IPS-18c (cell line): ENCODE measurements around the gene TAPBPL.
A peak's percentile ranks its signal among the peaks of the same experiment; 100 is the strongest.
"Not testable (repeated sequence)": the region's sequence is repeated elsewhere in the genome, so short reads cannot be mapped to it uniquely, and the experiment has no call there.

Experiments used
- H3K4me3 ChIP-seq: 2 replicates; pipeline ENCODE4 v1.7.0; 2013; ENCODE audit warnings: low read depth, mild to moderate bottlenecking, low read length, moderate library complexity; ENCODE audit not compliant: insufficient read depth
- H3K9me3 ChIP-seq: one replicate; pipeline ENCODE4 v1.6.1; 2013; ENCODE audit warnings: mild to moderate bottlenecking, low read length, moderate library complexity; ENCODE audit not compliant: control insufficient read depth, insufficient read depth

Gene TAPBPL, protein sequence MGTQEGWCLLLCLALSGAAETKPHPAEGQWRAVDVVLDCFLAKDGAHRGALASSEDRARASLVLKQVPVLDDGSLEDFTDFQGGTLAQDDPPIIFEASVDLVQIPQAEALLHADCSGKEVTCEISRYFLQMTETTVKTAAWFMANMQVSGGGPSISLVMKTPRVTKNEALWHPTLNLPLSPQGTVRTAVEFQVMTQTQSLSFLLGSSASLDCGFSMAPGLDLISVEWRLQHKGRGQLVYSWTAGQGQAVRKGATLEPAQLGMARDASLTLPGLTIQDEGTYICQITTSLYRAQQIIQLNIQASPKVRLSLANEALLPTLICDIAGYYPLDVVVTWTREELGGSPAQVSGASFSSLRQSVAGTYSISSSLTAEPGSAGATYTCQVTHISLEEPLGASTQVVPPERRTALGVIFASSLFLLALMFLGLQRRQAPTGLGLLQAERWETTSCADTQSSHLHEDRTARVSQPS

DNA sequence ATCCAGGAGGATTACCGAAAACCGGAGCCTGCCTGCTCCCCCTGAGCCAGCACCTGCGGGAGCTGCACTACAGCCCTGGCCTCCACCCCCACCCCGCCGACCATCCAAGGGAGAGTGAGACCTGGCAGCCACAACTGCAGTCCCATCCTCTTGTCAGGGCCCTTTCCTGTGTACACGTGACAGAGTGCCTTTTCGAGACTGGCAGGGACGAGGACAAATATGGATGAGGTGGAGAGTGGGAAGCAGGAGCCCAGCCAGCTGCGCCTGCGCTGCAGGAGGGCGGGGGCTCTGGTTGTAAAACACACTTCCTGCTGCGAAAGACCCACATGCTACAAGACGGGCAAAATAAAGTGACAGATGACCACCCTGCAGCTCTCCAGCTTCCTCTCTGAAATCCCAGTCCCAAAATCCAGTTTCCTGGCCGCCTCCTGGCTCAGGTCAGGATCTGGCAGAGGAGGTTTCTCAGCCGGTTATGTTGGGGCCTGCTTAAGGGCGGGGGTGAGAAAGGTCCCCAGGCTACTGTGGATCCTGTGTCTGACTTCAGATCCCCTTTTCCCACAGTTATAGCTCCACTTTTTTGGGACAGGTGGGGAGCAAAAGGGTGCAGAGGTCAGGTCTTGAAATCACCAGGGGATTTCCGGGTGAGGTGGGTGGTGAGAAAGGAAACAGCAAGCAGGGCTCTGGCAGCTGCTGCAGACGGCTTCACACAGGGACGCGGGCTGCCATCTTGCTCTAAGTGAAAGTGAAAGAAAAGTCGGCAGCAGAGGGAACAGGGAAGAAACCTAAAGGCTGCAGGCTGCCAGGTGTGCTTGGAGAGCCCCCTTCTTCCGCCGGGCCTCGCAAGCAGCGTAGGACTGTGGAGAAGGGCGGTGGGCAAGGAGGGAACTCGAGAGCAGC, at the start of gene TAPBPL:
Gene TAPBPL, plus strand, starts transcription at position 695 of the 897 bp plus-strand sequence. CDS start 207 bp downstream, outside the sequence.
- Histone ChIP-seq H3K9me3 (no peaks in the 10 kb centered on the region), H3K4me3 (peak within 1 kb of the TSS; percentile 38)

DNA sequence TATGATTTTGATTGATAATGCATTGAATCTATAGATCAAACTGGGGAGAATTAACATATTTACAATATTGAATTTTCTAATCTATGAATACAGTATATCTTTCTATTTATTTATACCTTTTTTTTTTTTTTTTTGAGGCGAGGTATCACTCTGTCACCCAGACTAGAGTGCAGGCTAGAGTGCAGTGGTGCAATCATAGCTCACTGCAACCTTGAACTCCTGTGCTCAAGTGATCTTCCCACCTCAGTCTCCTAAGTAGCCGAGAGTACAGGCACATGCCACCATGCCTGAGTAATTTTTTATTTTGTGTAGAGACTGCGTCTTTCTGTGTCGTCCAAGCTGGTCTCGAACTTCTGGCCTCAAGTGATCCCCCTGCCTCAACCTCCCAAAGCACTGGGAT, 47.5 kb upstream of the TAPBPL start:
- Histone ChIP-seq H3K4me3 (no peak overlapping the region), H3K9me3 (no peaks in the 10 kb centered on the region)

DNA sequence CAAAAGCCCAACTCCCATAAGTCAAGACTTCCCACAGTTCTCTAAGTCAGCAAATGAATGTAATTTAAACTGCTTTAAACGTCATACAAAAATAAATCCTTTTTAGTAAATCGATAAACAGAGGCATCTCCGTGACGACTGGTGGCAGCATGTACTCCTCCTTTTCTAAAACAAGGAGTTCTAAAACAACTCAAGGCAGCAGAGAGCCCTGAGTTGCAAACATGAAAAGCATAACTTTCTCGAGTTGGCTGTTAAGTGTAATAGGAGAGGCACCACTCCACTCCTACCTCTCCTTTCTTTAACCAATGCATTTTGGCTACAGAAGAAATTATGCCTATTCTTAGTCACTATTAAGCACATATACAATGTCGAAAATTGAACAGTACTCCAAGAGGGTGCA, 45.9 kb upstream of the TAPBPL start:
- Histone ChIP-seq H3K4me3 (no peak overlapping the region), H3K9me3 (no peaks in the 10 kb centered on the region)

DNA sequence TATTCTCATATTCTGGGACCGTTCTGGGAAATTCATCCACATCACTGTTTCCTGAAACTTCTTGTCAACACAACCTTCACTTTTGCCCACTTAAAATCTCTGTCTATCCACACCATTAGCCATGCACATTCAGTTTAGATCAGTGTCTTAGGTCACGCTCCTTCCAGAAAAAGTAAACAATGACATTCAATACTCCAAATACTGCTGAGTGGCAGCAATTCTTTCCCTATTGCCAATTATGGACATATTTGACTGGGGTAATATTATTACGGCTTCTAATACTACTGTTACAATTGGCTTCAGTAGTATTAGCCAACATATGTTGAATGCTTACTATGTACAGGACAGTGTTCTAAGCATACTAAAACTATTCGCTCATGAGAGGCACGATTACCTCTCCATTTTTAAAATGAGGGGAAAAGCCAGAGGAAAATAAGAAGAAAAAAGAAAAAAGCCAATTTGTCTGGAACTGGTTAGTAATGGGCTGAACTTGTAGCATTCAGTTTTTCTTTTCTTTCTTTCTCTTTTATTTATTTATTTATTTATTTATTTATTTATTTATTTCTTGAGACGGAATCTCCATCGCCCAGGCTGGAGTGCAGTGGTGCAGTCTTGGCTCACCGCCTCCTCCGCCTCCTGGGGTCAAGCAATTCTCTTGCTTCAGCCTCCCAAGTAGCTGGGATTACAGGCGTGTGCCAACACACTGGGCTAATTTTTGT, 44.4 kb upstream of the TAPBPL start:
- Histone ChIP-seq H3K9me3 (no peaks in the 10 kb centered on the region), H3K4me3 (no peak overlapping the region)

DNA sequence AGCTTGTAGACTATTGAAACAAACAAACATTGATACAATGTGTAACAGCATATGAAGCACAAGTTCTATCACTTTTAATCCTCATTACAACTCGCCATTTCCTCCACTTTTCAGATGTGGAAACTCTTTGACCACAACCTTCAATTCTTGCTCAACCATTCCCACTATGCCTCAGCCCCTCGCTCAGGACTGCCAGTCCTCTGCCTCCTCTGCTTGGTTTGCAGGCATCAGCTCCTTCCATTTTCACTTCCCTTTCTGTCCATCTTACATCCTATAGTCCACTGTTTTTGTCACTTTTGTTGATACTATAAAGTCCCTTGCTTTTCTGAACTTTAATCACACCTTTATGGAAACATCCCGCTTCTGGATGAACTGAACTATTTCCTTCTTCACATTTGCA, 35.2 kb upstream of the TAPBPL start:
- H3K9me3 ChIP-seq = no peaks in the 10 kb centered on the region
- no peak overlapping the region for H3K4me3 ChIP-seq

DNA sequence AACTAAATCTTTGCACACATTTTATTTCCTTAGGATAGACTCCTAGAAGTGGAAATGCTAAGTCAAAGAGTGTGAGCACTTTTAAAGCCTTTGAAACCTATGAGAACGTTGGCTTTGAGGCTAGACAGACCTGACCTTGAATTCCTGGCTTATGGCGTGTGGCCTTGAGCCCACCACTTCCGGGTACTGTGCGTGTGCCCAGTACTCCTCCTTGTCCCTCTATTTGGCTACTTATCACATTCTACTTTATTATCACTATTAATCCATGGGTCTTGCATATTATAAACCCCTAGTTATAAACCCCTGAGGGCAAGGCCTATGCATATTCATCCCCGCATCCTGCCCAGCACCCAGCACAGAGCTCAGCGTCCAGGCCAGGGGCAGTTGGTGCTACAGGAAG, 33.0 kb upstream of the TAPBPL start:
- Histone ChIP-seq H3K9me3 (no peaks in the 10 kb centered on the region), H3K4me3 (no peak overlapping the region)

DNA sequence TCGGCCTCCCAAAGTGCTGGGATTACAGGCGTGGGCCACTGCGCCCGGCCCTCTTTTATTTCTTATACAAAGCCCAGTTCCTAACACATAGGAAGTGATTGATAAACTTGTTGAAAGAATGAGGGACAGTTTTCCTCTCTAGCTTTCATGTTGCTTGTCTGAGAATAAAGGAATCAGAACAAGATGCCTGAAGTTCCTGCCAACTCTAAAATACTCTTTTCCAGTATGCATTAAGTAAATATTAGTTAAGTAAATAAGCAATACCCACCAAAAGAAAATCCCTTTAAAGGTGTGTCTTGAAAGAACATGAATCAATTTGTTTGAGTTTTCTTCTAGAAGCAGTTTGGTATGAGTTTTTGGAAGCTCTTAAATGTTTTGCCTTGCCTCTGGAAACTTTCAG, 31.5 kb upstream of the TAPBPL start:
- Histone ChIP-seq H3K9me3 (no peaks in the 10 kb centered on the region), H3K4me3 (no peak overlapping the region)

DNA sequence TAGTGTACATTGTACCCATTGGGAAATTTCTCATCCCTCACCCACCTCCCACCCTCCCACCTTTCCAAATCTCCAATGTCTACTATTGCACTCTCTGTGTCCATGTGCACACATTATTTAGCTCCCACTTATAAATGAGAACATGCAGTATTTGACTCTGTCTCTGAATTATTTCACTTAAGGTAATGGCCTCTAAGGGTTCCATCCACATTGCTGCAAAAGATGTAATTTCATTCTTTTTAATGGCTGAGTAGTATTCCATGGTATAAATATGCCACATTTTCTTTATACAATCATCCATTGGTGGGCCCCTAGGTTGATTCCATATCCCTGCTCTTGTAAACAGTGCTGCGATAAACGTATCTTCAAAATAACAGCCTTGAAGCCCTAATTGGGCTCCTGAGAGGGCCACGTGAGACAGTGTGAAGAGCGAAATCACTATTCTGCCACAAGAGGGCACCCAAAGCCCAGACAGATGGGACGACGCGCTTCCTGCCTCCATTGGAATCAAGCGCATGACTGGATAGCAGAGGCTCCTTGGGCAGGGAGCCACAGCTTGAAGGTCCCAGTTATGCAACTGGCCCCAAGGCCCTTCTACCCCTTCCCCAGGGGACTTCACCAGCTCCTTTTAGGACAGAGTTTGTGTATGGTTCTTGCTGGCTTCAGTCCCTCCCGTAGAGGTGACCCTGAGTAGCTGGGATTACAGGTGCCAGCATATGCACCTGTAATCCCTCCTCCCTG, 28.4 kb upstream of the TAPBPL start:
- no peaks in the 10 kb centered on the region for H3K9me3 ChIP-seq

DNA sequence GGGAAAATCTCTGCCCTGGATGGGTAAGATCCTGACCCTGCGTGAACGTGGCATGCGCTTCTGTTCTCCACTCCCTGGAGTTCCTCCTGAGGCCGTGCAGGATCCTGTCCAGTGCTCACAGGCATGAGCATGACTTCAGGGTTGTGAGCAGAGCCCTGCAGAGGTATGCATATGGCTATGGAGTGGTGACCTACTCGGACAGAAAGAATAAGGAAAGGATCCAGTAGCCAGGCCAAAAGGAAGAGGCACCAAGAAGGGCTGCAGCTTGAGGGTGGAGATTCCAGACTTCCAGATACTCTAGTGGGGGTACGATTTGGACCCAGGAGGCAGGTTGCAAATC, 27.9 kb upstream of the TAPBPL start:
- H3K4me3 ChIP-seq = no peak overlapping the region
- no peaks in the 10 kb centered on the region for H3K9me3 ChIP-seq

More for the DNA sequence above, 28.4 kb upstream of the TAPBPL start:
- no peak overlapping the region for H3K4me3 ChIP-seq

DNA sequence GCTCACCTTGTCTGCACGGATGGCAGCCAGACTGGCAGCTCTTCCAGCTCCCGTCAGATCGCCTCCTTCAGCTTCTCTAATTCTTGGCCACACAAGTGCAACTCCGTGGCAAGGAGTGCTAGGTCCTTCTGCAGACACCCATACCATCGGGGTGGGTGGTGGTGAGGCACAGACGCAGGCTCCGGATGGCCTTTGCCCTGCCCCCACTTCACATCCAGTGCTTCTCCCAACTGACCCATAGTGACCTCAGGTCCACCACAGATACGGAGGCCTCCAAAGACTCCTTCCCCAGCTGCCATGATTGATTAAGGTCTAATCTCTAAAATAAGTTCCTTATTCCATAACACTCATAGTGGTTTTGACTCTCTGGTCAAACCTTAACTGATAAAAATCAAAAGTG, 27.0 kb upstream of the TAPBPL start:
- Histone ChIP-seq H3K9me3 (no peaks in the 10 kb centered on the region), H3K4me3 (no peak overlapping the region)

DNA sequence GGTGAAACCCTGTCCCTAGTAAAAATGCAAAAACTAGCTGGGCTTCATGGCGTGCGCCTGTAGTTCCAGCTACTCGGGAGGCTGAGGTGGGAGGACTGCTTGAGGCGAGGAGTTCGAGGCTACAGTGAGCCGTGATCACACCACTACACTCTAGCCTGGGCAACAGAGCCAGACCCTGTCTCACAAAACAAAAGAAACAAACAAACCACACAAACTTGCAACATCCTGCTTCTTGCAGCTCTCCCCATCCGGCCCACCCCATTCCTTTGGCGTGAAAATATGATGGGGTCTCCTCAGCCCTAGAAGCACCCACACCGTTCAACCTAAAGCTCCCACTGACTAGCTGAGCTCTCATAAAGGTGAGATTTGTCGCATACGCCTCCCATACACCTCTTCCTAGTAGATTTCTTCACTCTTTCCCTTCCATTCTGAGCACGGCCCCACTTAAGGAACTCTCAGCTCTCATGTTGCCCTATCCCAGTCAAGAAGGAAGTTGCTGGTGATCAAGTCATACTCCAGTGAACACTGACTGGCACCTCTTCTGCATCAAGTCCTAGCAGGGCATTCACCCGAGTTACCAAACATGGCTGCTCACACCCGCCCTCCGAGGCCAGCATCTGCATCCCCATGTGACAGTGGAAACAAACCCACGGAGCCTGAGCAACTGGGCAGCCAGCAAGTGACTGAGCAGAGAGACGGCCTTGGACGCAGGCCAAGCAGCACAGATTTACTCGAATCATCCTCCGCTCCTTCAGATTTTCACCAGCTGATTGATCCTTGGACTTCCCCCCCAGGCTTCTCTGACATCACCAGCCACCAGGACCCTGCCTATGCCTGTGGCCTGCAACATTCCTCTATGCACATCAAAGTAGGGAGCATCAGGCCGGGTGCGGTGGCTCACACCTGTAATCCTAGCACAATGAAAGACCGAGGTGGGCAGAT, 26.0 kb upstream of the TAPBPL start:
- no peaks in the 10 kb centered on the region for H3K9me3 ChIP-seq
- no peak overlapping the region for H3K4me3 ChIP-seq

DNA sequence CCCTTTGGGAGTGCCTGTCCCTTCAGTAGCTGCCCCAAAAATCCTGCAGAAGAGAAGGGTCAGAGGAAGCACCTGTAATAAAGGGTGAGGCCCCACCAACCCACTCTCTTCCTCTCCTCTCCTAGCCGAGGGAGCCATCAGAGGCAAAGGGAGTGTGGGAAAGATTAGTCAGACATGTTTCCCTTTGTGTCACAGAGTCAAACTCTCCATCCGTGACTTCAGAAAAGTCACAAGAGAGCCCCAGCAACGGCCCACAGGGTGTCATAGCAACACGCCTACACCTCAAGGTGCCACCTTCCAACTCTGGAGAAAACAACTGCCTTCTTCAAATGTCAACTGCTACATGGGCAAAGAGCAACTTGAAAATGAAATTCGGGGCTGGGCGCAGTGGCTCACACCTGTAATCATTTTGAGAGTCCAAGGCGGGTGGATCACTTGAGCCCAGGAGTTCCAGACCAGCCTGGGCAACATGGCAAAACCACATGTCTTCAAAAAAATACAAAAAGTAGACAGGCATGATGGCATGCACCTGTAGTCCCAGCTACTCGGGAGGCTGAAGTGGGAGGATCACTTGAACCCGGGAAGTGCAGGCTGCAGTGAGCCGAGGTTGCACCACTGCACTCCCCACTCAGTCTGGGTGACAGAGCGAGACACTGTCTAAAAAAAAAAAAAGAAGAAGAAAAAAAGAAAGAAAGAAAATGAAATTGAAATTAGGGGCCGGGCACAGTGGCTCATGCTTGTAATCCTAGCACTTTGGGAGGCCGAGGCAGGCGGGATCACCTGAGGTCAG, 24.8 kb upstream of the TAPBPL start:
- Histone ChIP-seq H3K4me3 (no peak overlapping the region), H3K9me3 (no peaks in the 10 kb centered on the region)

DNA sequence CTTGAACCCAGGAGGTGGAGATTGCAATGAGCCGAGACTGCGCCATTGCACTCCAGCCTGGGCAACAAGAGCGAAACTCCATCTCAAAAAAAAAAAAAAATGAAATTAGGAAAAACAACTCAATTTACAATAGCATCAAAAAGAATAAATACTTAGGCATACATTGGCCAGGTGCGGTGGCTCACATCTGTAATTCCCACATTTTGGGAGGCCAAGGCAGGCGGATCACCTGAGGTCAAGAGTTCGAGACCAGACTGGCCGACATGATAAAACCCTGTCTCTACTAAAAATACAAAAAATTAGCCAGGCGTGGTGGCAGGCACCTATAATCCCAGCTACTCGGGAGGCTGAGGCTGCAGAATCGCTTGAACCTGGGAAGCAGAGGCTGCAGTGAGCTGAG, 24.0 kb upstream of the TAPBPL start:
- H3K9me3 ChIP-seq, H3K4me3 ChIP-seq: not testable (repeated sequence)

DNA sequence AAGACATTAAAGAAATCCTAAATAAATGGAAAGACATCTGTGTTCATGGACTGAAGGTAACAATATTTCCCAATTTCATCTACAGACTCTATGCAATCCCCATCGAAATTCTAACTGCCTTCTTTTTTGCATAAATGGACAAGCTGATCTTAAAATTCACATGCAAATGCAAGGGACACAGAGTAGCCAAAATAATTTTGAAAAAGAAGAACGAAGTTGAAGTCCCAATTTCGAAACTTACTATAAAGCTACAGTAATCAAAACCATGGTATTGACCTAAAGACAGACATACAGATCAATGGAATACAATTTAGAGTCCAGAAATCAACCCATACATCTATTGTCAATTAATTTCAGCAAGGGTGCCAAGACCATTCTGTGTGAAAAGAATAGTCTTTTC, 23.5 kb upstream of the TAPBPL start:
- no peak overlapping the region for H3K4me3 ChIP-seq
- no peaks in the 10 kb centered on the region for H3K9me3 ChIP-seq

DNA sequence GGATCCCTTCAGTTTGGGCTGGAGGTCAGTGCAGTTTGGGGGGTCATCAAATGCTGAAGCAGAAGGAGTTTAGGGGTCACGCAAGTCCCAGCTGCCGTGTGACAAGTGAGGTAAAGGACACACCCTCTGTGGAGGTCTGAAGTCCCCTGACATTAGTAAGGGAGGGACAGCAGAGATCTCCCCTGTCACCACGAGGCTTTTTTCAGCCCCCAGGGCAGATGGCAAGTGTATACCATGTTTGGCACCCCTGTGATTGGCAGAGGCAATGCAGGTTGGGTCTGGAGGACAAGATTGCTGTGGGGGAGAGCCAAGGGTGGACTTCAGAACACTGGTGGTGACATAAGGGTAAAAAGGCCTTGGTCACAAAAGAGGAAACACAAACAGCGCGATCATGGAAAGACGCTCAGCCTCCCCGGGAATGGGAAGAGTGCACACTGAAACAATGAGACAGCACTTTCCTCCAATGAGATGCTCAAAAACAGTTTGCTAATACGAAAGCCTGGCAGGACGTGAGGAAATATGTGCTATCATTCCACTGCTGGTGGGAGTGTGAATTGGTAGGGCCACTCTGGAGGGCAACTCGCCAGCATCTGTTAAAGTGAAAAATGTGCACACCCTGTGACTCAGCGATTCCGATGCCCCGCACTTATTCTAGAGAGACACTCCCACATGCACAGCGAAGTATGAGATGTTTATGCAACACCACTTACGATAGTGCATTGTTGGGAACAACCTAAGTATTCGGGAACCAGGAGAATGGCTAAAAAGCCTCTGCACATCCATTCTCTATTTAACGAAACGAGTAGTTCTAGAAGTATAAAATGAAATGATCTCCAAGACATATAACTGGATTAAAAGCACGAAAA, 21.5 kb upstream of the TAPBPL start:
- Histone ChIP-seq H3K9me3 (no peaks in the 10 kb centered on the region), H3K4me3 (no peak overlapping the region)
